Stimulated activated CD4-positive, alpha-beta T cell treated with anti-CD3 and anti-CD28 coated beads, TNF-alpha, amount 100 ng/mL, for 1 hour (primary cell): ENCODE data around the gene CDC42SE1.

ENCODE experiments used
- DNase-seq, 3 donors: peaks; one replicate each; pipeline ENCODE4 v3.0.0-alpha.2; 2020; ENCODE audit warnings: low read depth in 3 of 3, low spot score in 1 of 3

The CDC42SE1 gene

GRCh38 chr1:151054971-151055547 is 4.4 kb downstream of the CDC42SE1 start:
- DNase-seq: no peak

- no peak for DNase-seq
Observed at GRCh38 chr1:151051356-151052009, 7.9 kb downstream of the CDC42SE1 start.

GRCh38 chr1:151050051-151050688 is 9.3 kb downstream of the CDC42SE1 start:
- DNase-seq: no peak

GRCh38 chr1:151049458-151049857 is 10.0 kb downstream of the CDC42SE1 start:
- DNase-seq: no peak

GRCh38 chr1:151048645-151049032 is 10.8 kb downstream of the CDC42SE1 start:
- no peak for DNase-seq

- peak in 1 of 3 donors; percentile 34 for DNase-seq
Observed at GRCh38 chr1:151047925-151048644, 11.3 kb downstream of the CDC42SE1 start.

- DNase-seq: peak in 2 of 3 donors; percentile 31 to 47
Observed at GRCh38 chr1:151047591-151047924, 11.9 kb downstream of the CDC42SE1 start, which contains the start of gene C1orf56. TSS of gene C1orf56 (plus strand) at chr1:151047751. CDS start at chr1:151047848, 97 bp downstream.

GRCh38 chr1:151043163-151043562 is 16.3 kb downstream of the CDC42SE1 start:
- DNase-seq: no peak

- no peak for DNase-seq
Observed at GRCh38 chr1:151039521-151039920, 19.9 kb downstream of the CDC42SE1 start.

- no peak for DNase-seq
Observed at GRCh38 chr1:151037032-151037431, 22.4 kb downstream of the CDC42SE1 start.

GRCh38 chr1:151036356-151036755 is 23.1 kb downstream of the CDC42SE1 start, which contains the start of gene BNIPL:
TSS of gene BNIPL (plus strand) at chr1:151036586. CDS start at chr1:151036726, 140 bp downstream.
- no peak for DNase-seq

- DNase-seq: no peak
Observed at GRCh38 chr1:151035167-151035566, 24.3 kb downstream of the CDC42SE1 start.

GRCh38 chr1:151032164-151032563 is 27.3 kb downstream of the CDC42SE1 start:
- DNase-seq: no peak

- DNase-seq: no peak
Observed at GRCh38 chr1:151026460-151026859, 33.0 kb downstream of the CDC42SE1 start.

GRCh38 chr1:151024540-151025146 is 34.8 kb downstream of the CDC42SE1 start:
- peak; percentile 65 to 75 (median 74) for DNase-seq

- no peak for DNase-seq
Observed at GRCh38 chr1:151013518-151013917, 45.9 kb downstream of the CDC42SE1 start.

GRCh38 chr1:151012684-151013471 is 46.5 kb downstream of the CDC42SE1 start:
- DNase-seq: no peak

GRCh38 chr1:151011154-151011850 is 48.1 kb downstream of the CDC42SE1 start:
- no peak for DNase-seq

- DNase-seq: no peak
Observed at GRCh38 chr1:151010346-151010726, 49.1 kb downstream of the CDC42SE1 start.
